ENCODE measurements around the gene MAST4. TPM values are rescaled to one million over a fixed set of nuclear protein-coding genes. Genes with fewer than 3 reads are reported as not detected.
A peak's percentile ranks its signal among the peaks of the same experiment; 100 is the strongest.

Gene MAST4
- polyA plus RNA-seq (19.8 to 20.8 TPM (median 20.3 TPM) in 3 replicates), polyA minus RNA-seq (68.7 to 96.4 TPM (median 93.1 TPM) in 3 replicates)
- 34.0 TPM for polyA plus RNA-seq (2011; ENCODE audit: low read depth)
- 13.9 and 18.3 TPM in 2 replicates for polyA plus RNA-seq (2011; cell fraction: cytosol; rRNA removed)
- polyA plus RNA-seq (2011; cell fraction: nucleus; rRNA removed) = 67.4 and 73.9 TPM in 2 replicates
- 19.3 and 32.9 TPM in 2 replicates for polyA plus RNA-seq (2012; ENCODE audit: low replicate concordance)
- polyA minus RNA-seq (2011; cell fraction: cytosol; rRNA and poly(A)+ RNA removed) = 17.1 TPM
- 129 and 267 TPM in 2 replicates for polyA minus RNA-seq (2011; cell fraction: nucleus; rRNA and poly(A)+ RNA removed)

GRCh38 chr5:66595756-66596635 is at the start of gene MAST4:
TSS of gene MAST4 (plus strand) at chr5:66596393. CDS start at chr5:66596656, 263 bp downstream.
- TF ChIP-seq CTCF (optimal IDR thresholded peaks at IDR 0.05 in 1 of 3, IDR thresholded peaks at IDR 0.05 in 1 of 3, conservative IDR thresholded peaks at IDR 0.05 in 1 of 3; ENCODE audit: extremely low read depth in 1 of 3, insufficient read depth in 2 of 3, low read length in 3 of 3) (no peak), EZH2 (IDR thresholded peaks at IDR 0.05; ENCODE audit: low read length) (no peak)
- no peaks in the 10 kb centered on the region for H3K9me3 ChIP-seq (ENCODE audit: control insufficient read depth, low read depth, low read length)
- peak within 1 kb of the TSS; percentile 71 for H3K9ac ChIP-seq (ENCODE audit: control insufficient read depth, extremely low read depth, insufficient read depth, low read length)
- peaks cover 2% of the 10 kb centered on the region for H4K20me1 ChIP-seq (ENCODE audit: control insufficient read depth, extremely low read depth, insufficient read depth, low read length)
- peaks cover 22% of the 10 kb centered on the region for H3K4me1 ChIP-seq (ENCODE audit: control insufficient read depth, extremely low read depth, insufficient read depth, low read length)
- peak within 1 kb of the TSS; percentile 17 for H3K27ac ChIP-seq (ENCODE audit: control insufficient read depth, insufficient read depth, low read length)
- H3K4me2 ChIP-seq (ENCODE audit: control insufficient read depth, extremely low read depth, insufficient read depth, low read depth, low read length) = peak within 1 kb of the TSS; percentile 98
- H3K27me3 ChIP-seq (ENCODE audit: control insufficient read depth, extremely low read depth, insufficient read depth, low read length) = peaks cover 14% of the 10 kb centered on the region
- H2AFZ ChIP-seq (ENCODE audit: control insufficient read depth, low read length) = peak within 1 kb of the TSS; percentile 82
- no peaks in the 10 kb centered on the region for H3K36me3 ChIP-seq (ENCODE audit: control insufficient read depth in 2 of 2, extremely low read depth in 1 of 2, insufficient read depth in 2 of 2, low read length in 2 of 2)
- DNase-seq (ENCODE audit: low read depth, low spot score) = peak; percentile 36
- H3K4me3 ChIP-seq (ENCODE audit: control insufficient read depth in 2 of 3, extremely low read depth in 1 of 3, insufficient read depth in 2 of 3, low read depth in 1 of 3, low read length in 3 of 3) = peak within 1 kb of the TSS; percentile 71 to 84 (median 76)
- no peaks in the 10 kb centered on the region for H3K79me2 ChIP-seq (ENCODE audit: control insufficient read depth, insufficient read depth, low read length)
- no peaks in the 10 kb centered on the region for H3K9me1 ChIP-seq (ENCODE audit: control insufficient read depth, extremely low read depth, insufficient read depth, low read length)
- FAIRE-seq = peak; percentile 43
- dilution Hi-C loops (cut with MboI; ENCODE audit: extremely low pct_ligation_motif_present, low sequenced_read_pairs) = no loop called here

DNA sequence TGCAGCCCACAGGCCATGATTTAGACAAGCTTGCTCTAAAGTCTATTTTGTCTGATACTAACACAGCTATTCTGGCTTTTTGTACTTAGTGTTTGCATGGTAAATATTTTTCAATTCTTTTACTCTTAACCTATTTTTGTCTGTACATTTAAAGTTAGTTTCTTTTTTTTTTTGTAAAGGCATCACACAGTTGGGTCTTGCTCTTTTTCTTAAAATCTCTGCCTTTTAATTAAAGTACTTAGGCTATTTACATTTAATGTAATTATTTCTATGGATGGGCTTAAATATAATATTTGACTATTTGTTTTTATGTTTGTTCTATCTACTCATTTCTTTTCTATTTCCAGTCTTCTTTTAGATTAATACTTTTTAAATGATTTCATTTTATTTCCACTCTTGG is 49.7 kb upstream of the MAST4 start:
- no peak overlapping the region for H3K9ac ChIP-seq (ENCODE audit: control insufficient read depth, extremely low read depth, insufficient read depth, low read length)
- peaks cover under 1% of the 10 kb centered on the region for H3K4me1 ChIP-seq (ENCODE audit: control insufficient read depth, extremely low read depth, insufficient read depth, low read length)
- no peaks in the 10 kb centered on the region for H3K36me3 ChIP-seq (ENCODE audit: control insufficient read depth in 2 of 2, extremely low read depth in 1 of 2, insufficient read depth in 2 of 2, low read length in 2 of 2)
- no peak overlapping the region for H3K27ac ChIP-seq (ENCODE audit: control insufficient read depth, insufficient read depth, low read length)
- FAIRE-seq = no peak
- no peak overlapping the region for H2AFZ ChIP-seq (ENCODE audit: control insufficient read depth, low read length)
- no peaks in the 10 kb centered on the region for H4K20me1 ChIP-seq (ENCODE audit: control insufficient read depth, extremely low read depth, insufficient read depth, low read length)
- no peaks in the 10 kb centered on the region for H3K9me1 ChIP-seq (ENCODE audit: control insufficient read depth, extremely low read depth, insufficient read depth, low read length)
- TF ChIP-seq CTCF (optimal IDR thresholded peaks at IDR 0.05 in 1 of 3, IDR thresholded peaks at IDR 0.05 in 1 of 3, conservative IDR thresholded peaks at IDR 0.05 in 1 of 3; ENCODE audit: extremely low read depth in 1 of 3, insufficient read depth in 2 of 3, low read length in 3 of 3) (no peak), EZH2 (IDR thresholded peaks at IDR 0.05; ENCODE audit: low read length) (no peak)
- dilution Hi-C loops (cut with MboI; ENCODE audit: extremely low pct_ligation_motif_present, low sequenced_read_pairs) = no loop called here
- H3K79me2 ChIP-seq (ENCODE audit: control insufficient read depth, insufficient read depth, low read length) = no peaks in the 10 kb centered on the region
- H3K4me2 ChIP-seq (ENCODE audit: control insufficient read depth, extremely low read depth, insufficient read depth, low read depth, low read length) = no peak overlapping the region
- no peak overlapping the region for H3K4me3 ChIP-seq (ENCODE audit: control insufficient read depth in 2 of 3, extremely low read depth in 1 of 3, insufficient read depth in 2 of 3, low read depth in 1 of 3, low read length in 3 of 3)
- peaks cover 2% of the 10 kb centered on the region for H3K9me3 ChIP-seq (ENCODE audit: control insufficient read depth, low read depth, low read length)
- H3K27me3 ChIP-seq (ENCODE audit: control insufficient read depth, extremely low read depth, insufficient read depth, low read length) = no peaks in the 10 kb centered on the region
- DNase-seq (ENCODE audit: low read depth, low spot score) = no peak

All from keratinocyte (primary cell).